Hepatic stellate cell (primary cell): ENCODE measurements around the gene TXNRD2.

Source experiments
- DNase-seq: peaks from one replicate; pipeline ENCODE4 v3.0.0; 2011; ENCODE audit warnings: low spot score

The TXNRD2 gene

DNA sequence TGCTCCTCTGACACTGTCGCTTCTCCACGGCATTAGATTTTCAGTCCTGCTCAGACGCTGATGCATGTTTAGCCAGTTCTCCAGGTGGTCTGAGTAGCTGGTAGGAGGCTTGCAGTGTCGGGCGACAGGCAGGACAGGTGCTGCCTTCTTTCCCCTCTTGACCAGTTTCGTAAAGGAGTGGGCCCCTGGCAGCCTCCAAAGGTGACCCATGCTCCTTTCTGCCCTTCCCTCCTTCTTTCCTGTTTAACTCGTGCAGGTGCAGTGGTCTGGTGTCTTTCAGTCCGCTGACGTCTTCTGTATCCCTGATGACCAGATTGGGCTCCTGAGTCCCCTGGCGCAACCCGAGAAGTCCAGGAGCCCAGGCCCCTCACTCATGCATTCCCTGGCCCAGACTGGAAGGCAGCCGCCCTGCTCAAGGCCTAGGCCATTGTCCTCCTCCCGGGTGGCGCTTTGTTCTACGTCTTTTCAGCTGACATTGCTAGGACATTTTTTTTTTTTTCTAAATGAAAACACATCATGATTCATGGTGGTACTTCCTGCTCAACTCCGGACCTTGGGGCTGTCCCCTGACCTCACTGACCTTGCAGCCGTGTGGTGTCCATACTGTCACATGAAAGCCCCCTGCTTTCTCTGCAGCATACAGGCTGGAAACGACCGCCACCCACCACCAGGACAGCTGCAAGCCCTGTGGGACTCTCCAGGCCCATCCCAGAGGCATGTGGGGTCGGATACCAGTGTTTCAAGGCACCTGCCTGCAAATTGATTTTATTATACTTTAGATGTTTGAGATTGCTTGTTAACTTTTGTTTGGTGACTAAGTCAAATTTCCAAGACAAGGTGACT is 25.5 kb upstream of the TXNRD2 start:
- no peak for DNase-seq

DNA sequence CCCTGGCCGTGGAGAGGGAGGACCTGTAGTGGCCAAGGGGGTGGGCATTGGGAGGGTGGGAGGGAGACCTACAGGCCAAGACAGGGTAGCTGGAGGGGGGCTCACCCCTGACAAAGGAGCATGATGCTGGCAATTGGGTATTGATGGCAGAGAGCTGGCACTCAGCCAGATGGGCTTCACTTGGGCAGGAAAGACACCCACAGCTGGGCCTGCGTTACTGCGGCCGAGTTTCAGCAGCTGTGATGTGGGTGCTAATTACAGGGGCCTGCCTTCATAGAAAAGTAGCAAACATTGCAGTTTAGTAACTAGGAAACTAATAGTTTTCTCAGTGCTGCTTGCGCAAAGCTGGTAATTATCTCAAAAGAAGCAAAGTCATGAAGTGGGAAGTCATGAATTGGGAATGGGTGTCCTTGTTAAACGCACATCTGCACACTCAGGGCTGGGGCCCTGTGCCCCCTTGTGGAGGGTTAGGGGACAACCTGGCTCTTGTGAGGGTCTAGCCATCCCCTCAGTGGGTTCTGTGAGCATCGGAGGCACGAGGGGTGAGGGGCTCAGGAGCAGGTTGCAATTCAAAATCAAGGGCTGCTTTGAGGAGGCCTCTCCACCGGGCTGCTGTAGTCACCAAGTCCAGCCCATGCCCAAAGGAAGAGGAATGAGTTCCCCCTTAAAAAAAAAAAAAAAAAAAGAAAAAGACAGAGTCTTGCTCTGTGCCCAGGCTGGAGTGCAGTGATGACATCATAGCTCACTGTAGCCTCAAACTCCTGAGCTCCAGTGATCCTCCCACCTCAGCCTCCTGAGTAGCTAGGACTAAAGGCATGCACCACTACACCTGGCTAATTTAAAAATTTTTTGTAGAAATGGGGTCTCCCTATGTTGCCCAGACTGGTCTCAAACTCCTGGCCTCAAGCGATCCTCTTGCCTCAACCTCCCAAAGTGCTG is 24.4 kb upstream of the TXNRD2 start:
- no peak for DNase-seq

- no peak for DNase-seq
Measured at GRCh38 chr22:19964701-19965386, 23.2 kb upstream of the TXNRD2 start.

DNA sequence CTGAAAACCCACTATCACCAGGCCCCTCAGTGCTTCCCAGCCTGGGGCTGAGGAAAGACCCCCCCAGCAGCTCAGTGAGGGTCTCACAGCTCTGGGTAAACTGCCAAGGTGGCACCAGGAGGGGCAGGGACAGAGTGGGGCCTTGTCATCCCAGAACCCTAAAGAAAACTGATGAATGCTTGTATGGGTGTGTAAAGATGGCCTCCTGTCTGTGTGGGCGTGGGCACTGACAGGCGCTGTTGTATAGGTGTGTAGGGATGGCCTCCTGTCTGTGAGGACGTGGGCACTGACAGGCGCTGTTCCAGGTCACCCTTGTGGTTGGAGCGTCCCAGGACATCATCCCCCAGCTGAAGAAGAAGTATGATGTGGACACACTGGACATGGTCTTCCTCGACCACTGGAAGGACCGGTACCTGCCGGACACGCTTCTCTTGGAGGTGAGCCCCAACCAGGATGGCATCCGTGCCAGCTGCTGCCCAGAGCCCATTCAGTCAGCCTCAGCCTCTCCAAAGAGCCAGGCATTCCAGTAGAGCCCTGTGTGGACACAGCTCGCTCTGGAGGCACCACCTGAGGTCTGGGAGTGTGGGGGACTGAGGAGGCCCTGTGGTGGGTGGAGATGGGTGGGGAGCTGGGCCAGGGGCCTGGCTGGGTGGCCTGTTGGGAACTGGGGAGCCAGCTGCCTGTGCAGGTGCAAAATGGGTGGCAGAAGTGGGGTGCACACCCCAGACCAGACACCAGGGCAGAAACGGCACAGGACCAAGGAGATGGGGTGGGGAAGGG is 22.4 kb upstream of the TXNRD2 start:
- DNase-seq, result no peak

- DNase-seq, result no peak
Measured at GRCh38 chr22:19962909-19963806, 21.5 kb upstream of the TXNRD2 start.

- DNase-seq, result peak; percentile 84
Measured at GRCh38 chr22:19962246-19962908, 20.8 kb upstream of the TXNRD2 start.

GRCh38 chr22:19961868-19962245 is 20.2 kb upstream of the TXNRD2 start:
- DNase-seq, result no peak

- no peak for DNase-seq
Measured at GRCh38 chr22:19961201-19961580, 19.6 kb upstream of the TXNRD2 start.

DNA sequence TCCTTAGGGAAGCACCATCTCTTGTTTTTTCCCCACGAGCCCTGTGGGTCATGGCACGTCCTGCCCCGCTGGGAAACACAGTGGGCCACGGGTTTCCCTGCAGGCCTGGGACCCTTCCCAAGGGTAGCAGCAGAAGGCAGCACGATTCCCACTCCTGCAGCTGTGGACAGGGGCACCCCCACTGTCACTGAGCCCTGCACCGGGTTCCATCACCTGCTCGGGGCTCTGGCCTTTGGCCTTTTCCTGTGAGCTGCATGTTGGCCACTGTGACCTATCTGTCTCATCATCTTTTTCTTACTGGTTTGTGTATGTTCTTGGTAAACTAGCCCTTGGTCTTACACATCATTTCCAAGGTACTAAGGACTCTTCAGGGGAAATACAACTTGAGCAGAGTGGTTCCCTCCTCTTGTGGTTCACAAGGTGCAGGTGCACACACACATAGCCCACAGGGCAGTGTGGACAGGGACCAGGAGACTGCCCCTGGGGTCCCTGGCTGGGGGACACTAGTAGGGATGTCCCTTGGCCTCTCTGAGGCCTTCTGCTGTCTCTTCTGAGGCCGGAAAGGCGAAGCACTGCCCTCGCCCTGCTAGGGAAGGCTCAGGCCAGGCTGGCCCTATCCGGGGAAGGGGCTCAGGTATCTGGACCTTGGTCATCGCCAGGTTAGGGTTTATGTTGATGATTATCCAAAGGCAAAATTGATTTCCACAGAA is 19.0 kb upstream of the TXNRD2 start:
- DNase-seq, result no peak

- no peak for DNase-seq
Measured at GRCh38 chr22:19959587-19960490, 18.2 kb upstream of the TXNRD2 start.

DNA sequence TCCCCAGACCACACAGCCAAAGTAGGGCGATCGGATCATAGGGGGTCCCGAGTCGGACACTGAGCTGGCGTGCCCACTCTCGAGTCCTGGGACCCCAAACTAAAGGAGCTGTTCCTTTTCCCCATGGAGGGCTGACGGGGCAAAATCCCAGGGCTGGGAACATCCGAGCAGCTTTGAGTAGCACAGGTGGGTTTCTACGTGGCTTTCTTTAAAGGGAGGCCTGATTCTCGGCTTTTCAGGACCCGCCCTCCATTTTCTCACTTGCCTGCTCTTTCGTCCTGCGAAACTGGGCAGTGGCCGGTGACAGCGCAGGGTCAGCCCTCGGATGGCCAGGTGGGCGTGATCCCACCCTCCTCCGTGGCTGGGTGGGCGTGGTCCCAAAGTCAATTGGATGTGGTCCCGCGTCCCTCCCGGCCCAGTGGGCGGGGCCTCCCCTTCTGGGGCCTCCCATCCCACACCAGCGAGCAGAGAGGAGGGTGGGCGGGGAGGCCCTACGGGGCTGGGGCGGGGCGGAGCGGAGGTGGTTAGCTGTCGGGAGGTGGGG is 17.5 kb upstream of the TXNRD2 start:
- no peak for DNase-seq

DNA sequence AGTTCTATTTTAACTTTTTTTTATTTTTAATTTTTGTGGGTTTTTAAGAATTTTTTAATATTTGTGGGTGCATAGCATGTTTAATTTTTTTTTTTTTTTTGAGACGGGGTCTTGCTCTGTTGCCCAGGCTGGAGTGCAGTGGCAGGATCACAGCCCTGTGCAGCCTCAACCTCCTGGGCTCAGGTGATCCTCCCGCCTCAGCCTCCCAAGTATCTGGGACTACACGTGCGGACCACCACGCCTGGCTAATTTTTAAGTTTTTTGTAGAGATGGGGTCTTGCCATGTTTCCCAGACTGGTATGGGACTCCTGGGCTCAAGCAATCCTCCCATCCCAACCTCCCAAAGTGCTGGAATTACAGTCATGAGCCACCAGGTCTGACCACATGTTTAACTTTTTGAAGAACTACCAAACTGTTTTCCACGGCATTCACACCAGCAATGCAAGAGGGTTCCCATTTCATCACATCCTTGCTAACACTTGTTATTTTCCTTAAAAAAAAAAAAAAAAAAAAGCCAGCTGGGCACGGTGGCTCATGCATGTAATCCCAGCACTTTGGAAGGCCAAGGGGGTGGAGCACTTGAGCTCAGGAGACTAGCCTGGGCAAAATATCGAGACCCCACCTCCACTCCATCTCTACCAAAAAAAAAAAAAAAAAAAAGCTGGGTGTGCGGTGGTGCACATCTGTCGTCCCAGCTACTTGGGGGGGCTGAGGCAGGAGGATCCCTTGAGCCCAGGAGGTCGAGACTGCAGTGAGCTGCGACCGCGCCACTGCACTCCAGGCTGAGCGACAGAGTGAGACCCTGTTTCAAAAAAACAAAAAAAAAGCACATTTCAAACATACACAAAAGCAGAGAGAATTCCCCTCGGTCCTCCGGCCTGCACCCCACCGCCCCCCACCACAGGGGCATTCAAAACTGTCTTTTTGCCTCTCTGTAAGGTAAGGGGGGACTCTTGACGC is 16.7 kb upstream of the TXNRD2 start:
- DNase-seq, result no peak

- DNase-seq, result no peak
Measured at GRCh38 chr22:19957445-19957844, 15.8 kb upstream of the TXNRD2 start.

GRCh38 chr22:19955241-19956128 is 13.9 kb upstream of the TXNRD2 start:
- DNase-seq, result no peak

- DNase-seq, result no peak
Measured at GRCh38 chr22:19951346-19951745, 9.7 kb upstream of the TXNRD2 start.
